NT2/D1 (cell line): ENCODE results near the gene OGFOD2.

Source experiments
- DNase-seq: peaks from one replicate; pipeline ENCODE4 v3.0.0-alpha.2; 2011; ENCODE audit warnings: low read depth, low spot score
- H3K27me3 ChIP-seq: 2 replicates; pipeline ENCODE4 v1.6.0; 2011; ENCODE audit warnings: mild to moderate bottlenecking; ENCODE audit not compliant: insufficient read length, insufficient read depth
- H3K36me3 ChIP-seq: 2 replicates; pipeline ENCODE4 v1.6.1; 2011; ENCODE audit warnings: mild to moderate bottlenecking, low read length, mixed read lengths; ENCODE audit not compliant: insufficient read depth, insufficient read length
- H3K4me1 ChIP-seq: 2 replicates; pipeline ENCODE4 v1.5.1; 2011; ENCODE audit not compliant: insufficient read depth, insufficient read length
- H3K4me3 ChIP-seq: 2 replicates; pipeline ENCODE4 v1.5.1; 2011; ENCODE audit warnings: low read depth; ENCODE audit not compliant: insufficient read length
- H3K9ac ChIP-seq: 2 replicates; pipeline ENCODE4 v1.6.0; 2011; ENCODE audit warnings: low read depth; ENCODE audit not compliant: insufficient read length
- H3K9me3 ChIP-seq: 2 replicates; pipeline ENCODE4 v1.5.1; 2011; ENCODE audit warnings: mild to moderate bottlenecking, low read length; ENCODE audit not compliant: insufficient read depth
- SUZ12 ChIP-seq: IDR thresholded peaks from 2 replicates; pipeline ENCODE4 v1.6.1; 2011; ENCODE audit not compliant: insufficient read length, insufficient read depth; ENCODE audit errors: extremely low read depth
- YY1 ChIP-seq: IDR thresholded peaks from 2 replicates; pipeline ENCODE4 v1.6.1; 2011; ENCODE audit not compliant: insufficient read length, insufficient read depth
- ZNF274 ChIP-seq: IDR thresholded peaks from 2 replicates; pipeline ENCODE4 v1.6.1; 2011; ENCODE audit warnings: mild to moderate bottlenecking, low read depth, low read length

The OGFOD2 gene

DNA sequence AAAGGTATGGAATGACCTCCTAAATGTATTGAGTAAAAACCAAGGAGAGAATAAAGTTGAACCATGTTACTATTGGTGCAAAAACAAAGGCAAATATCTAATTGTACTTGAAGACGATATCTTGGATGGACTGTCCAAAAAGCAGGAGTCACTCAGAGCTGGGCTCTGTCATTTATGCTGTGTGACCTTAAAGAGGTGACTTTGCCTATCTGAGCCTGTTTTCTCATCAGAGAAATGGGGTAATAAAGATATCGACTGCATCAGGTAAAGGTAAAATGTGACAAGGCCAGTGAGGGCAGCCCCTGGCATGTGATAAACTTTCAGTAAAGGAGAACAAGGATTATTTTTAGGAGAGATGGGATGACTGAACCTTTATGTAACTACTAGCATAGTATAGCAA is 6.9 kb upstream of the OGFOD2 start:
- TF ChIP-seq ZNF274 (no peak), SUZ12 (no peak), YY1 (no peak)
- Histone ChIP-seq H3K36me3 (no peaks in the 10 kb centered on the region), H3K9me3 (no peaks in the 10 kb centered on the region), H3K4me3 (no peak overlapping the region), H3K27me3 (no peaks in the 10 kb centered on the region), H3K4me1 (peaks cover 13% of the 10 kb centered on the region), H3K9ac (no peak overlapping the region)
- no peak for DNase-seq

- Histone ChIP-seq H3K4me3 (no peak overlapping the region), H3K9ac (no peak overlapping the region), H3K4me1 (peaks cover 6% of the 10 kb centered on the region), H3K9me3 (no peaks in the 10 kb centered on the region), H3K27me3 (no peaks in the 10 kb centered on the region), H3K36me3 (no peaks in the 10 kb centered on the region)
- TF ChIP-seq SUZ12, result no peak
- no peak for TF ChIP-seq ZNF274
- TF ChIP-seq YY1, result no peak
- no peak for DNase-seq
Observed at GRCh38 chr12:122969676-122970075, 5.4 kb upstream of the OGFOD2 start.

DNA sequence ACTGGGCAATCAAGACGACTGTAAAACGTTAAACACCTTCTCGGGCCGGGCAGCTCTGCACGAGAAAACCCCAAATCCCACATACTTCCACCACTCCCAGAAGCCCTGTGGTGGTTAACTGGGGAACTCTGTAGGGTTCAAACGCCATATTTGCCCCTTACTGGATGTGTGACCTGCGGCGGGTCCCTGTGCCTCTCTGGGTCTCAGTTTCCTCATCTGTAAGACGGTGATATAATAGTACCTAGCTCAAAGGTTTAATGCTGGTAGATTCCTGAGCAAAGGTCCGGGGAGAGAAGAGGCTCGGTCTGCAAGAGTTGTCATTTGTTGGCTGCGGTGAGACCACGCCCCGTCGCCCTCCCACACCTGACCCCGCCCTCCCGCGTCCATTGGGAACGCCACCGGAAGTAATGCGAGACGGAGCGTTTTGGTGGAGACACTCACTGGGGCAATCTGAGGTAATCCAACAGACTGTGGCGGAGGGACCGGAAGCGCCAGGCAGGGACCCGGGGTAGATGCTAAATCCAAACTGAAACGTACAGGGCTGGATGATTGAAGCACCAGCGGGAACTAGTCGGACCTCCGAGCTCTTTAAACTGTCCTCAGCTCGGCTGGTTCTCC is 661 bp upstream of the OGFOD2 start:
- Histone ChIP-seq H3K36me3 (peaks cover 28% of the 10 kb centered on the region), H3K9me3 (no peaks in the 10 kb centered on the region), H3K4me1 (peaks cover 4% of the 10 kb centered on the region), H3K9ac (peak overlapping the region; percentile 98), H3K4me3 (peak overlapping the region; percentile 99), H3K27me3 (no peaks in the 10 kb centered on the region)
- DNase-seq, result peak; percentile 99
- TF ChIP-seq SUZ12, result peak; percentile 27
- no peak for TF ChIP-seq YY1
- TF ChIP-seq ZNF274, result no peak

GRCh38 chr12:122975790-122976647 is 975 bp downstream of the OGFOD2 start:
- Histone ChIP-seq H3K27me3 (no peaks in the 10 kb centered on the region), H3K36me3 (peaks cover 28% of the 10 kb centered on the region), H3K4me1 (peaks cover 8% of the 10 kb centered on the region), H3K9me3 (no peaks in the 10 kb centered on the region), H3K4me3 (peak overlapping the region; percentile 99), H3K9ac (peak overlapping the region; percentile 98)
- DNase-seq, result no peak
- TF ChIP-seq SUZ12 (no peak), YY1 (no peak), ZNF274 (no peak)

- no peaks in the 10 kb centered on the region for H3K27me3 ChIP-seq
- no peaks in the 10 kb centered on the region for H3K9me3 ChIP-seq
- no peak for DNase-seq
- H3K9ac ChIP-seq, result peak overlapping the region; percentile 23
- peaks cover 10% of the 10 kb centered on the region for H3K4me1 ChIP-seq
- no peak overlapping the region for H3K4me3 ChIP-seq
- H3K36me3 ChIP-seq, result peaks cover 31% of the 10 kb centered on the region
- no peak for TF ChIP-seq YY1
- no peak for TF ChIP-seq SUZ12
- no peak for TF ChIP-seq ZNF274
Observed at GRCh38 chr12:122976648-122976975, 1.6 kb downstream of the OGFOD2 start.

- Histone ChIP-seq H3K27me3 (no peaks in the 10 kb centered on the region), H3K36me3 (peaks cover 36% of the 10 kb centered on the region), H3K4me3 (no peak overlapping the region), H3K9ac (peak overlapping the region; percentile 23), H3K9me3 (no peaks in the 10 kb centered on the region), H3K4me1 (peaks cover 15% of the 10 kb centered on the region)
- TF ChIP-seq YY1 (no peak), ZNF274 (no peak), SUZ12 (no peak)
- no peak for DNase-seq
Observed at GRCh38 chr12:122977153-122977552, 2.1 kb downstream of the OGFOD2 start.

DNA sequence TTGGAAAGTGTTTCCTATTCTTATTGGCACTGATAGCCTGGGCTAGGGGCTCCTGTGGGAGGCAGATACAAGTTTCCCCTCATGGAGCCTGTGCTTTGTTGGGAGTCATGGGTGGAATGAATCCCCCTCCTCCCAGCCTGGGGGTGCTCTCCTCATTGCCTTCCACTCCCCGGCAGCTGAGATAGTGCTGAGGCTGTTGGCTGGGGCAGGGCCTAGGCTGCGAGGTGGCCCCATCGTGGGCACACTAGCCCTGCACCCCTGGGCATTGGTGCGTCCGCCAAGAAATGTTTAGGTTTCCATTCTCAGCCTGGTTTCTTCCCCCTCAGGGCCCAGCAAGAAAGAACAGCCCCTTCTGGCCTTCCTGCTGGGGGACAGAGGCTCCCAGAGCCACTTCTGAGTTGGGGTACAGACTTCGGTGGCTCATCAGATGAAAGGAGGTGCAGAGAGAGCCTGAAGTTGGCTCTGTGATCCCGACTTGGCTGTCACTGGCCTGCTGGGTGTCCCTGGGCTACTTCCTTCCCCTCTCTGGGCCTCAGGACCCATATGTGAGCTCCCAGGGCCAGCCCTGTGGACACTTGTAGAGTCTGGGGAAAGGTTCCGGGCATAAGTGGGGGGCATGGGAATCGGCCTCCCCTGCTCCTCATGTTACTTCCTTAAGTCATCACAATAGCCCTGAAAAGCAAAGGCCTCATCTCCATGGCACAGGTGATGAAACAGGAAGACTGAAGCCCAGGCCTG is 2.8 kb downstream of the OGFOD2 start:
- Histone ChIP-seq H3K9ac (no peak overlapping the region), H3K36me3 (peaks cover 43% of the 10 kb centered on the region), H3K9me3 (no peaks in the 10 kb centered on the region), H3K4me3 (no peak overlapping the region), H3K27me3 (no peaks in the 10 kb centered on the region), H3K4me1 (peaks cover 20% of the 10 kb centered on the region)
- no peak for DNase-seq
- TF ChIP-seq YY1 (no peak), SUZ12 (no peak), ZNF274 (no peak)
